KMS-11 (cell line): ENCODE results near the gene RAB37.

ENCODE experiments used
- H2AFZ ChIP-seq: fragments of 200-600 bp; sonication (generic); 2 replicates; pipeline ENCODE4 v1.6.1; 2016; ENCODE audit warnings: antibody characterized with exemption, mixed run types, low read depth
- H3K27ac ChIP-seq: fragments of 200-600 bp; sonication (generic); 2 replicates; pipeline ENCODE4 v1.6.1; 2016; ENCODE audit warnings: mild to moderate bottlenecking, mixed run types
- H3K27me3 ChIP-seq: fragments of 200-600 bp; sonication (generic); 2 replicates; pipeline ENCODE4 v1.6.1; 2017; ENCODE audit warnings: mild to moderate bottlenecking, low read depth, mixed run types, moderate library complexity; ENCODE audit not compliant: insufficient read depth
- H3K36me3 ChIP-seq: fragments of 200-600 bp; sonication (generic); 2 replicates; pipeline ENCODE4 v1.6.1; 2017; ENCODE audit warnings: mild to moderate bottlenecking, mixed run types; ENCODE audit not compliant: insufficient read depth
- H3K4me1 ChIP-seq: fragments of 200-600 bp; sonication (generic); 2 replicates; pipeline ENCODE4 v1.6.1; 2016; ENCODE audit warnings: mild to moderate bottlenecking, low read depth, mixed run types; ENCODE audit not compliant: poor library complexity, severe bottlenecking
- H3K4me2 ChIP-seq: fragments of 200-600 bp; sonication (generic); 2 replicates; pipeline ENCODE4 v1.7.0; 2016; ENCODE audit warnings: mild to moderate bottlenecking, mixed run types
- H3K4me3 ChIP-seq: fragments of 200-600 bp; sonication (generic); IDR thresholded peaks from 2 replicates; pipeline ENCODE4 v1.6.1; 2017; ENCODE audit warnings: low read depth, low read length, mixed read lengths; ENCODE audit not compliant: insufficient read depth
- H3K79me2 ChIP-seq: fragments of 200-600 bp; sonication (generic); 2 replicates; pipeline ENCODE4 v1.6.1; 2016; ENCODE audit warnings: low read depth, mixed run types; ENCODE audit not compliant: insufficient read depth
- H3K9ac ChIP-seq: fragments of 200-600 bp; sonication (generic); 2 replicates; pipeline ENCODE4 v1.6.1; 2016; ENCODE audit warnings: mild to moderate bottlenecking, mixed run types
- H4K20me1 ChIP-seq: fragments of 200-600 bp; sonication (generic); 2 replicates; pipeline ENCODE4 v1.6.1; 2016; ENCODE audit warnings: mild to moderate bottlenecking, mixed run types; ENCODE audit not compliant: insufficient read depth
- TF ChIP-seq, protein P1 (sequence below): fragments of 200-600 bp; sonication (generic); conservative IDR thresholded peaks from 2 replicates; pipeline ENCODE4 v1.6.1; 2017; ENCODE audit warnings: low read depth, mild to moderate bottlenecking, antibody characterized with exemption, low read length, moderate library complexity, mixed read lengths

The RAB37 gene

DNA sequence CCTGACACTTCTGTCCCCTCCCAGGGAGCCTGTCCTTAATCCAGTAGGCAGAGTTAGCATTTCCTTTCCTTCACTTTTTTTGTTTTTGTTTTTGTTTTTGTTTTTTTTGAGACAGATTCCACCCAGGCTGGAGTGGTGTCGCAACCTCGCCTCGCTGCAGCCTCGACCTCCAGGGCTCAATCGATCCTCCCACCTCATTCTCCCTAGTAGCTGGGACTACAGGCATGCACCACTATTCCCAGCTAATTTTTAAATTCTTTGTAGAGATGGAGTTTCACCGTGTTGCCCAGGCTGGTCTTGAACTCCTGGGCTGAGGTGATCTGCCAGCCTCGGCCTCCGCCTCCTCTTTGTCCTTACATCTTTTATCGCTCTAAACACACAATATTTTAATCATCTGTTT, 15.4 kb downstream of the RAB37 start:
- H3K79me2 ChIP-seq, result peaks cover 88% of the 10 kb centered on the region
- peak overlapping the region; percentile 94 for H3K27ac ChIP-seq
- H3K4me1 ChIP-seq, result peaks cover 63% of the 10 kb centered on the region
- H3K27me3 ChIP-seq, result no peaks in the 10 kb centered on the region
- TF ChIP-seq, protein P1, sequence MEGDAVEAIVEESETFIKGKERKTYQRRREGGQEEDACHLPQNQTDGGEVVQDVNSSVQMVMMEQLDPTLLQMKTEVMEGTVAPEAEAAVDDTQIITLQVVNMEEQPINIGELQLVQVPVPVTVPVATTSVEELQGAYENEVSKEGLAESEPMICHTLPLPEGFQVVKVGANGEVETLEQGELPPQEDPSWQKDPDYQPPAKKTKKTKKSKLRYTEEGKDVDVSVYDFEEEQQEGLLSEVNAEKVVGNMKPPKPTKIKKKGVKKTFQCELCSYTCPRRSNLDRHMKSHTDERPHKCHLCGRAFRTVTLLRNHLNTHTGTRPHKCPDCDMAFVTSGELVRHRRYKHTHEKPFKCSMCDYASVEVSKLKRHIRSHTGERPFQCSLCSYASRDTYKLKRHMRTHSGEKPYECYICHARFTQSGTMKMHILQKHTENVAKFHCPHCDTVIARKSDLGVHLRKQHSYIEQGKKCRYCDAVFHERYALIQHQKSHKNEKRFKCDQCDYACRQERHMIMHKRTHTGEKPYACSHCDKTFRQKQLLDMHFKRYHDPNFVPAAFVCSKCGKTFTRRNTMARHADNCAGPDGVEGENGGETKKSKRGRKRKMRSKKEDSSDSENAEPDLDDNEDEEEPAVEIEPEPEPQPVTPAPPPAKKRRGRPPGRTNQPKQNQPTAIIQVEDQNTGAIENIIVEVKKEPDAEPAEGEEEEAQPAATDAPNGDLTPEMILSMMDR, result no peak
- no peak overlapping the region for H2AFZ ChIP-seq
- peak overlapping the region; percentile 100 for H3K4me2 ChIP-seq
- no peak overlapping the region for H3K4me3 ChIP-seq
- H4K20me1 ChIP-seq, result peaks cover 9% of the 10 kb centered on the region
- H3K9ac ChIP-seq, result peak overlapping the region; percentile 89; the same call in 1 of the 2 replicates
- H3K36me3 ChIP-seq, result no peaks in the 10 kb centered on the region; the same call in 1 of the 2 replicates

DNA sequence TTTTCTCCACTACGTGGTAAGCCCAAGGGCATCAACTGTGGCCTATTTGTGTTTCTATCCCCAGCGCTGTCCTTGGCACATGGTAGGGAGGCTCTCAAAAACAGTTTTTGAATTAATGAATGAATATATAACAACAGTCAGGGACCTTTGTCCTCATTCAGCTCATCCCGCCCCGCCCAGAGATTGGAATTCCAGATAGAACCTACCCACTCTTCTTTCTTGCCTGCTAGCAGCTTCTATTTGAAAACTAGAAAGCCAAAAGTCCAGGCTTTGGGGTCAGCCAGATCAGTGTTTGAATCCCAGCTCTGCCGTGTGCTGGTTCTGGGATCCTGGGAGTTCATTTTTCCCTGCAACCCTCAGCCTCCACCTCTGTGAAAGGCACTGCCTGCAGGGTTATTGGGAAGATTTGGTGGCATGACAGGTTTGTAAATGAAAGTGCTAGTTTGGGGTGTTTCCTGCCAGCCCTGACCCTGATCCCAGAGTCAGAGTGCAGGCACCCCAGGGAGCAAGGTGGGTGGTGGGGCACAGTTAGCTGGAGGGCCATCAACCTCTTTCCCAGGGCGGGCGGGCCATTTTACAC, 15.9 kb downstream of the RAB37 start:
- H3K4me3 ChIP-seq, result no peak overlapping the region
- H3K79me2 ChIP-seq, result peaks cover 93% of the 10 kb centered on the region
- peak overlapping the region; percentile 49; the same call in 1 of the 2 replicates for H3K9ac ChIP-seq
- no peaks in the 10 kb centered on the region for H3K27me3 ChIP-seq
- TF ChIP-seq, protein P1, result no peak
- H4K20me1 ChIP-seq, result peaks cover 9% of the 10 kb centered on the region
- H3K4me1 ChIP-seq, result peaks cover 63% of the 10 kb centered on the region
- peak overlapping the region; percentile 94 for H3K27ac ChIP-seq
- H3K36me3 ChIP-seq, result no peaks in the 10 kb centered on the region; the same call in 1 of the 2 replicates
- no peak overlapping the region for H2AFZ ChIP-seq
- peak overlapping the region; percentile 100 for H3K4me2 ChIP-seq

DNA sequence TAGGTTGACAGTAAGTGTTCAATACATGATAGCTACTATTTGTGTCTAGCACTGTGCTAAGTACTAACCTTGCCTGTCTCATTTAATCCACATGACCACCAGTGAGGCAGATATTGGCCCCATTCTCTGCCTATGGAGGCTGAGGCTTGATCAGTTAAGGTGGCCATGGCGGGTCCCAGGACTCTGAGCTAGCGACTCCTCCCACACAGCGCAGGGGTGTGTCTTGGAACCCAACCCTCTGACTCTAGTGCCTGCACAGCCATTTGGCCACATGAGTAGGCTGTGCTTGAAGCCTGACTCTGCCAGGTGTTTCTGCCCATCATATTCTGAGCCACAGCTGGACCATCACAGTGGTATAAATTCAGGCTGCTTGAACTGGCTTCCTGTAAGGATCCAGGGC, 17.8 kb downstream of the RAB37 start:
- Histone ChIP-seq H3K27me3 (no peaks in the 10 kb centered on the region), H4K20me1 (peaks cover 17% of the 10 kb centered on the region), H3K4me2 (peak overlapping the region; percentile 100), H3K79me2 (peaks cover 99% of the 10 kb centered on the region), H2AFZ (no peak overlapping the region), H3K27ac (peak overlapping the region; percentile 94), H3K9ac (peak overlapping the region; percentile 49; the same call in 1 of the 2 replicates), H3K4me3 (no peak overlapping the region), H3K36me3 (no peaks in the 10 kb centered on the region; the same call in 1 of the 2 replicates), H3K4me1 (peaks cover 82% of the 10 kb centered on the region)
- TF ChIP-seq, protein P1, result no peak

DNA sequence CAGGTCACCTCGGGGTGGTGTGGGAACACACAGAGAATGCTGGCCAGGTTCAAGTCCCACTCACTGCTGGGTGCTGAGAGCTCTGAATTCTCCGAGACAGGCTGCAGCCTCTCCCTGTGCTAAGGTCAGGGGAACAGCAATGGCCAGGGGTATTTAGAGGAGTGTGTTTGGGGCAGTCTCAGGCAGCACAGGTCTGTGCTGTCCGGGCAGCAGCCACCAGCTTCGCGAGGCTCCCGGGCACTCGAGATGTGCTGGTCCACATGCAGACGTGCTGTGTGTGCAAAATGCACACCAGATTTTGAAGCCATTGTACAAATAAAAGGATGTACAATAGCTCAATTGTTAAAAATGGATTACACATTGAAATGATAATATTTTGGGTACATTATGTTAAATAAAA, 18.5 kb downstream of the RAB37 start:
- Histone ChIP-seq H3K4me1 (peaks cover 89% of the 10 kb centered on the region), H2AFZ (no peak overlapping the region), H3K9ac (no peak overlapping the region; the same call in 1 of the 2 replicates), H3K36me3 (no peaks in the 10 kb centered on the region; the same call in 1 of the 2 replicates), H4K20me1 (peaks cover 19% of the 10 kb centered on the region; the same call in 1 of the 2 replicates), H3K4me3 (no peak overlapping the region), H3K27ac (peak overlapping the region; percentile 94; the same call in 1 of the 2 replicates), H3K79me2 (peaks cover 99% of the 10 kb centered on the region), H3K27me3 (no peaks in the 10 kb centered on the region), H3K4me2 (peak overlapping the region; percentile 100)
- TF ChIP-seq, protein P1, result no peak
